H1 (cell line): ENCODE results near the gene GNG7. TPM values are rescaled to one million over a fixed set of nuclear protein-coding genes. Genes with fewer than 3 reads are reported as not detected.

ENCODE experiments used
- CTCF ChIA-PET: fragments of 300-600 bp; sonication (Branson Sonifier 250); formaldehyde crosslinking; loops from one replicate; lab custom pipeline; 2021; ENCODE audit not compliant: partially characterized antibody; lab: Charles Lee
- POLR2A ChIA-PET: fragments of 300-600 bp; sonication (Branson Sonifier 250); formaldehyde crosslinking; loops from one replicate; lab custom pipeline; 2021; ENCODE audit warnings: inconsistent platforms; ENCODE audit not compliant: partially characterized antibody; lab: Charles Lee
- DNase-seq, 2 experiments: peaks; one replicate each; pipeline versions ENCODE4 v3.0.0 to v3.0.0-alpha.2; 2010 to 2022; ENCODE audit warnings: low spot score in 2 of 2, low read depth in 1 of 2, mixed read lengths in 1 of 2
- FAIRE-seq: peaks from 2 replicates; lab custom pipeline; 2011; peaks lifted over from hg19 to GRCh38; lab: Jason Lieb, UNC
- H2AFZ ChIP-seq: 2 replicates; pipeline ENCODE4 v1.8.1; 2012; ENCODE audit warnings: low read length, inconsistent platforms
- H2AK5ac ChIP-seq: 2 replicates; pipeline ENCODE4 v1.6.1; 2013; ENCODE audit warnings: low read depth, low read length
- H2BK120ac ChIP-seq: replicated peaks from 2 replicates; pipeline ENCODE3; 2013; ENCODE audit warnings: low read depth, low read length, inconsistent platforms
- H2BK12ac ChIP-seq: 2 replicates; pipeline ENCODE4 v1.6.1; 2013; ENCODE audit warnings: low read depth, low read length
- H2BK15ac ChIP-seq: 2 replicates; pipeline ENCODE4 v1.6.1; 2013; ENCODE audit warnings: low read length
- H2BK20ac ChIP-seq: 2 replicates; pipeline ENCODE4 v1.6.1; 2013; ENCODE audit warnings: low read length
- H2BK5ac ChIP-seq: 2 replicates; pipeline ENCODE4 v1.6.1; 2013; ENCODE audit warnings: low read depth, low read length
- H3K14ac ChIP-seq: 2 replicates; pipeline ENCODE4 v1.6.1; 2013; ENCODE audit warnings: inconsistent platforms; ENCODE audit not compliant: insufficient read length
- H3K18ac ChIP-seq: 2 replicates; pipeline ENCODE4 v1.6.1; 2013; ENCODE audit warnings: low read length; ENCODE audit errors: extremely low read depth
- H3K23ac ChIP-seq: 2 replicates; pipeline ENCODE4 v1.6.1; 2013; ENCODE audit warnings: inconsistent platforms; ENCODE audit not compliant: insufficient read length
- H3K23me2 ChIP-seq: 2 replicates; pipeline ENCODE4 v1.6.1; 2013; ENCODE audit warnings: low read depth, low read length
- H3K27ac ChIP-seq: 2 replicates; pipeline ENCODE4 v1.6.1; 2011; ENCODE audit warnings: low read depth, low read length, inconsistent platforms
- H3K27me3 ChIP-seq, 4 experiments: replicated peaks in 1 of 4; 1 replicate in 1 of 4; 2 replicates in 3 of 4; pipeline versions ENCODE4 v1.6.1 to v1.8.1; 2011 to 2013; ENCODE audit warnings: low read length in 3 of 4, mild to moderate bottlenecking in 3 of 4, inconsistent platforms in 2 of 4, mixed read lengths in 2 of 4, moderate library complexity in 1 of 4; ENCODE audit not compliant: control insufficient read depth in 3 of 4, insufficient read depth in 3 of 4; ENCODE audit errors: extremely low read depth in 1 of 4
- H3K36me3 ChIP-seq, 4 experiments: 2 replicates each; pipeline versions ENCODE4 v1.6.1 to v1.8.1; 2011 to 2013; ENCODE audit warnings: mild to moderate bottlenecking in 4 of 4, low read length in 3 of 4, moderate library complexity in 2 of 4, control low read depth in 1 of 4, inconsistent platforms in 1 of 4; ENCODE audit not compliant: insufficient read depth in 4 of 4, control insufficient read depth in 2 of 4
- H3K4ac ChIP-seq: replicated peaks from 2 replicates; pipeline ENCODE3; 2013; ENCODE audit warnings: low read length, low read depth, mixed read lengths, inconsistent platforms; ENCODE audit not compliant: insufficient read length
- H3K4me1 ChIP-seq, 4 experiments: replicated peaks in 1 of 4; 1 replicate in 1 of 4; 2 replicates in 3 of 4; pipeline versions ENCODE4 v1.6.1 to v1.8.1; 2011 to 2013; ENCODE audit warnings: low read length in 3 of 4, inconsistent platforms in 2 of 4, mixed read lengths in 1 of 4; ENCODE audit not compliant: insufficient read depth in 4 of 4, control insufficient read depth in 3 of 4
- H3K4me2 ChIP-seq, 2 experiments: 2 replicates each; pipeline versions ENCODE4 v1.6.1 to v1.8.1; 2011 to 2013; ENCODE audit warnings: low read depth in 2 of 2, low read length in 2 of 2, control low read depth in 1 of 2, inconsistent platforms in 1 of 2, mild to moderate bottlenecking in 1 of 2; ENCODE audit not compliant: insufficient read depth in 1 of 2
- H3K4me3 ChIP-seq, 4 experiments: fragments of 200-600, 300-600 bp in 1 of 4; sonication (generic), shearing (Covaris generic), sonication (Bioruptor Twin) in 1 of 4; 2 replicates each; pipeline versions ENCODE4 v1.5.1 to v1.8.1; 2011 to 2016; ENCODE audit warnings: low read length in 4 of 4, low read depth in 3 of 4, control low read depth in 2 of 4, inconsistent platforms in 2 of 4, mild to moderate bottlenecking in 2 of 4, mixed read lengths in 1 of 4, moderate library complexity in 1 of 4; ENCODE audit not compliant: insufficient read depth in 2 of 4; ENCODE audit errors: extremely low read depth in 1 of 4
- H3K56ac ChIP-seq: replicated peaks from 2 replicates; pipeline ENCODE3; 2013; ENCODE audit warnings: low read depth, mild to moderate bottlenecking, mixed read lengths, low read length, inconsistent platforms; ENCODE audit not compliant: insufficient read length
- H3K79me1 ChIP-seq: 2 replicates; pipeline ENCODE4 v1.6.1; 2013; ENCODE audit warnings: low read depth, low read length, control low read depth
- H3K79me2 ChIP-seq, 2 experiments: 2 replicates each; pipeline versions ENCODE4 v1.6.1 to v1.8.1; 2012 to 2013; ENCODE audit warnings: low read length in 2 of 2, mild to moderate bottlenecking in 2 of 2, inconsistent platforms in 1 of 2; ENCODE audit not compliant: insufficient read depth in 2 of 2, control insufficient read depth in 1 of 2
- H3K9ac ChIP-seq, 4 experiments: replicated peaks in 1 of 4; 1 replicate in 1 of 4; 2 replicates in 3 of 4; pipeline versions ENCODE4 v1.6.1 to v1.8.1; 2011 to 2013; ENCODE audit warnings: low read depth in 3 of 4, low read length in 3 of 4, control low read depth in 2 of 4, mild to moderate bottlenecking in 2 of 4, moderate library complexity in 2 of 4, inconsistent platforms in 1 of 4; ENCODE audit errors: extremely low read depth in 1 of 4
- H3K9me3 ChIP-seq, 2 experiments: 2 replicates each; pipeline versions ENCODE4 v1.6.1 to v1.8.1; 2012 to 2013; ENCODE audit warnings: mild to moderate bottlenecking in 2 of 2, moderate library complexity in 2 of 2, control low read depth in 1 of 2, inconsistent platforms in 1 of 2, low read depth in 1 of 2, low read length in 1 of 2, mixed read lengths in 1 of 2; ENCODE audit not compliant: insufficient read depth in 2 of 2
- H4K20me1 ChIP-seq, 2 experiments: replicated peaks in 1 of 2; 2 replicates each; pipeline versions ENCODE3 to v1.8.1; 2011 to 2013; ENCODE audit warnings: inconsistent platforms in 2 of 2, low read length in 2 of 2, mild to moderate bottlenecking in 1 of 2; ENCODE audit not compliant: insufficient read depth in 2 of 2, control insufficient read depth in 1 of 2
- H4K5ac ChIP-seq: 2 replicates; pipeline ENCODE4 v1.6.1; 2013; ENCODE audit warnings: low read length, low read depth, mixed read lengths, inconsistent platforms; ENCODE audit not compliant: insufficient read length
- H4K8ac ChIP-seq: 2 replicates; pipeline ENCODE4 v1.8.0; 2013; ENCODE audit warnings: mild to moderate bottlenecking, moderate library complexity, low read length, inconsistent platforms; ENCODE audit not compliant: insufficient read depth; ENCODE audit errors: extremely low read depth
- H4K91ac ChIP-seq: replicated peaks from 2 replicates; pipeline ENCODE3; 2013; ENCODE audit warnings: low read length, mixed read lengths, inconsistent platforms; ENCODE audit not compliant: insufficient read length
- ASH2L ChIP-seq: fragments of 200-600, 300-600 bp; sonication (generic); IDR thresholded peaks from one replicate; pipeline ENCODE4 v1.7.1; 2017; ENCODE audit warnings: low read length
- BACH1 ChIP-seq: IDR thresholded peaks from 2 replicates; pipeline ENCODE4 v1.6.1; 2012; ENCODE audit warnings: low read length, improper control_type of control experiment
- BCL11A ChIP-seq, 2 experiments: IDR thresholded peaks; one replicate each; pipeline ENCODE4 v1.6.1; 2011; ENCODE audit warnings: low read depth in 2 of 2, low read length in 2 of 2, mild to moderate bottlenecking in 2 of 2
- CHD2 ChIP-seq: IDR thresholded peaks from 2 replicates; pipeline ENCODE4 v1.6.1; 2012; ENCODE audit warnings: low read length, improper control_type of control experiment
- HDAC6 ChIP-seq: IDR thresholded peaks from one replicate; pipeline ENCODE4 v1.7.1; 2012; ENCODE audit warnings: low read depth, mild to moderate bottlenecking, inconsistent platforms, low read length, moderate library complexity
- NANOG ChIP-seq: IDR thresholded peaks from 2 replicates; pipeline ENCODE4 v1.6.1; 2011; ENCODE audit warnings: low read length, low read depth, mild to moderate bottlenecking, inconsistent platforms; ENCODE audit not compliant: insufficient read depth, poor library complexity, severe bottlenecking
- NRF1 ChIP-seq: IDR thresholded peaks from 2 replicates; pipeline ENCODE4 v1.6.1; 2011; ENCODE audit warnings: mild to moderate bottlenecking, low read depth, low read length, improper control_type of control experiment
- POU5F1 ChIP-seq: IDR thresholded peaks from 2 replicates; pipeline ENCODE4 v1.6.1; 2011; ENCODE audit warnings: low read depth, mild to moderate bottlenecking, low read length, moderate library complexity
- SUZ12 ChIP-seq: fragments of 200-600 bp; sonication (generic); IDR thresholded peaks from 2 replicates; pipeline ENCODE4 v1.6.1; 2012; ENCODE audit warnings: mild to moderate bottlenecking, inconsistent platforms, low read length, moderate library complexity, mixed read lengths
- USF2 ChIP-seq: IDR thresholded peaks from 2 replicates; pipeline ENCODE4 v1.6.1; 2011; ENCODE audit warnings: low read length, improper control_type of control experiment
- whole genome bisulfite sequencing, 2 experiments: shearing (Covaris generic) in 1 of 2; methylation state at CpG; one replicate each; pipeline versions ENCODE4 v1.1.6 to v1.1.7; 2013 to 2015; ENCODE audit warnings: low lambda C conversion rate in 2 of 2, mixed read lengths in 2 of 2, inconsistent platforms in 1 of 2, low coverage in 1 of 2, missing lambda C conversion rate in 1 of 2; ENCODE audit not compliant: insufficient replicate concordance in 2 of 2, insufficient coverage in 1 of 2, insufficient read length in 1 of 2; ENCODE audit errors: extremely low coverage in 1 of 2, missing lambda C conversion rate in 1 of 2; 5-methylcytosine and 5-hydroxymethylcytosine counted together
- polyA plus RNA-seq, 7 experiments: library from polyadenylated mRNA; depleted of rRNA in 3 of 7; stranded (reverse) in 5 of 7; unstranded in 2 of 7; fragments of >200 nt in 5 of 7; fragments of 200-250 nt in 2 of 7; gene quantifications; 1 replicate in 5 of 7; 2 replicates in 1 of 7; 4 replicates in 1 of 7; pipeline versions ENCODE4 v1.2.1 to v1.2.3, GENCODE V29; 2011 to 2013; ENCODE audit warnings: missing spikeins in 2 of 7, mixed read lengths in 2 of 7
- total RNA-seq: library from RNA; stranded (reverse); fragmentation: NEBNext Ultra II Directional; extraction: Animal tissue kit (Norgen Biotek cat#: 25700); gene quantifications from 2 replicates; pipeline ENCODE4 v1.2.1, GENCODE V29; 2021
- TF ChIP-seq, protein P1 (sequence below): IDR thresholded peaks from 2 replicates; pipeline ENCODE4 v1.6.1; 2012; ENCODE audit warnings: inconsistent platforms

The GNG7 gene
- total and polyA plus RNA-seq, 2 of the 8 experiments (the other 6 are each of a cell fraction or from before 2014, with no cell fraction given), result 2.8 to 7.8 TPM

- Histone ChIP-seq H3K4me2 (no peak overlapping the region), H3K4ac (no peak overlapping the region), H3K79me2 (no peaks in the 10 kb centered on the region; a peak in 1 of 4 replicates), H4K5ac (no peak overlapping the region), H2BK15ac (no peak overlapping the region), H2BK20ac (no peak overlapping the region), H3K36me3 (peaks cover under 1 to 22% (median 2%) of the 10 kb centered on the region in 4 experiments; a peak in 6 of 8 replicates), H3K9me3 (no peaks in the 10 kb centered on the region), H3K9ac (no peak overlapping the region), H2BK12ac (no peak overlapping the region), H3K4me3 (no peak overlapping the region), H3K27me3 (no peaks in the 10 kb centered on the region; a peak in 2 of 7 replicates), H3K79me1 (no peaks in the 10 kb centered on the region), H2AK5ac (no peak overlapping the region), H2BK120ac (no peak overlapping the region), H3K27ac (no peak overlapping the region), H4K91ac (no peak overlapping the region), H3K23ac (no peak overlapping the region), H4K20me1 (peaks cover 4 to 25% of the 10 kb centered on the region in 2 experiments), H2AFZ (no peak overlapping the region), H3K4me1 (peaks cover 0 to 5% (median 0%) of the 10 kb centered on the region in 4 experiments; a peak in 1 of 7 replicates), H3K18ac (no peak overlapping the region), H3K14ac (no peak overlapping the region), H2BK5ac (no peak overlapping the region), H4K8ac (no peak overlapping the region), H3K56ac (no peak overlapping the region), H3K23me2 (no peaks in the 10 kb centered on the region)
- FAIRE-seq (no peak), DNase-seq (no peak)
- ChIA-PET POLR2A (interaction anchor here (0.6 to 1.2 kb wide), 2 partner anchors 26 to 459 kb away, joined by 3 read pairs; no protein-coding TSS in a partner anchor), CTCF (interaction anchor here (3.0 kb wide), 1 partner anchor 83 kb away, joined by 14 read pairs; no protein-coding TSS in a partner anchor)
- 93% methylated on average over 28 of the region's 41 CpGs; no CpG with 5 or more reads in 1 of the 2 experiments for WGBS, 2 experiments
- TF ChIP-seq USF2, result no peak
- no peak for TF ChIP-seq BCL11A (IDR thresholded peaks at IDR 0.05; ENCODE audit: low read depth in 2 of 2, low read length in 2 of 2)
- no peak for TF ChIP-seq ASH2L
- TF ChIP-seq HDAC6, result no peak
- no peak for TF ChIP-seq NRF1
- TF ChIP-seq SUZ12, result no peak
- TF ChIP-seq, protein P1, sequence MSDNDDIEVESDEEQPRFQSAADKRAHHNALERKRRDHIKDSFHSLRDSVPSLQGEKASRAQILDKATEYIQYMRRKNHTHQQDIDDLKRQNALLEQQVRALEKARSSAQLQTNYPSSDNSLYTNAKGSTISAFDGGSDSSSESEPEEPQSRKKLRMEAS, result no peak
- no peak for TF ChIP-seq POU5F1
- no peak for TF ChIP-seq CHD2
- TF ChIP-seq NANOG, result no peak
- TF ChIP-seq BACH1, result no peak
These were observed 28.9 kb upstream of the GNG7 start for GRCh38 chr19:2731181-2731995.
